Neutrophil (primary cell): ENCODE data around the gene PREB.

Source experiments
- H3K27ac ChIP-seq: fragments of 200-600 bp; sonication (generic); 2 replicates; pipeline ENCODE4 v1.5.1; 2016; ENCODE audit warnings: mild to moderate bottlenecking, moderate library complexity
- H3K27me3 ChIP-seq: fragments of 200-600 bp; sonication (generic); 2 replicates; pipeline ENCODE4 v1.6.0; 2016; ENCODE audit warnings: mild to moderate bottlenecking
- H3K36me3 ChIP-seq: fragments of 200-600 bp; sonication (generic); 2 replicates; pipeline ENCODE4 v1.5.1; 2017
- H3K4me1 ChIP-seq, 2 experiments: fragments of 200-600 bp in 1 of 2; sonication (generic) in 1 of 2; 1 replicate in 1 of 2; 2 replicates in 1 of 2; pipeline versions ENCODE4 v1.5.1 to v1.6.1; 2013 to 2016; ENCODE audit warnings: low read depth in 1 of 2, low read length in 1 of 2, mild to moderate bottlenecking in 1 of 2, moderate library complexity in 1 of 2; ENCODE audit not compliant: control insufficient read depth in 1 of 2, insufficient read depth in 1 of 2
- H3K4me3 ChIP-seq, 2 experiments: fragments of 200-600 bp in 1 of 2; sonication (generic) in 1 of 2; 1 replicate in 1 of 2; 2 replicates in 1 of 2; pipeline ENCODE4 v1.5.1; 2013 to 2016; ENCODE audit warnings: low read depth in 1 of 2, low read length in 1 of 2, mild to moderate bottlenecking in 1 of 2, moderate library complexity in 1 of 2
- H3K9me3 ChIP-seq: fragments of 200-600 bp; sonication (generic); 2 replicates; pipeline ENCODE4 v1.5.1; 2016
- TF ChIP-seq, protein P1 (sequence below): fragments of 200-600 bp; sonication (generic); IDR thresholded peaks from 2 replicates; pipeline ENCODE4 v1.5.1; 2016; ENCODE audit warnings: antibody characterized with exemption

Gene PREB

DNA sequence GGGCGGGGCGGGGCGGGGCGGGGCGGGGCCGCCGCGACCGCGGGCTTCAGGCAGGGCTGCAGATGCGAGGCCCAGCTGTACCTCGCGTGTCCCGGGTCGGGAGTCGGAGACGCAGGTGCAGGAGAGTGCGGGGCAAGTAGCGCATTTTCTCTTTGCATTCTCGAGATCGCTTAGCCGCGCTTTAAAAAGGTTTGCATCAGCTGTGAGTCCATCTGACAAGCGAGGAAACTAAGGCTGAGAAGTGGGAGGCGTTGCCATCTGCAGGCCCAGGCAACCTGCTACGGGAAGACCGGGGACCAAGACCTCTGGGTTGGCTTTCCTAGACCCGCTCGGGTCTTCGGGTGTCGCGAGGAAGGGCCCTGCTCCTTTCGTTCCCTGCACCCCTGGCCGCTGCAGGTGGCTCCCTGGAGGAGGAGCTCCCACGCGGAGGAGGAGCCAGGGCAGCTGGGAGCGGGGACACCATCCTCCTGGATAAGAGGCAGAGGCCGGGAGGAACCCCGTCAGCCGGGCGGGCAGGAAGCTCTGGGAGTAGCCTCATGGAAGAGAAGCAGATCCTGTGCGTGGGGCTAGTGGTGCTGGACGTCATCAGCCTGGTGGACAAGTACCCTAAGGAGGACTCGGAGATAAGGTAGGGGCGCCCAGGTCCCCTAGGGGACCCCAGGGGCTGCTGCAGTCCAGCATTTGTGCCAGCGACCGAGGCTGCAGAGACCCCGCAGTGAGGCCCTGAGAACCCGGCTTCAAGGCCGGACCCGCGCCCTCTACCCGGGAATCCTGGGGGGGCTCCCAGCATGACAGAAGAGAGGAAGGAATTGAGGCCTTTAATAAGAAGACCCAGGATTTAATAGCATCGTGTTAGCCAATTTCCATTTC, 47.5 kb downstream of the PREB start, which contains the start of gene KHK:
Gene KHK, plus strand, starts transcription at position 49 of the 870 bp plus-strand sequence. Its CDS starts 488 bp downstream, at position 537.
- Histone ChIP-seq H3K27ac (peak within 1 kb of the TSS; percentile 82), H3K4me3 (peak within 1 kb of the TSS; percentile 77 to 87), H3K36me3 (no peaks in the 10 kb centered on the region), H3K27me3 (no peaks in the 10 kb centered on the region), H3K4me1 (peaks cover 31 to 38% of the 10 kb centered on the region in 2 experiments), H3K9me3 (no peaks in the 10 kb centered on the region)
- TF ChIP-seq, protein P1, sequence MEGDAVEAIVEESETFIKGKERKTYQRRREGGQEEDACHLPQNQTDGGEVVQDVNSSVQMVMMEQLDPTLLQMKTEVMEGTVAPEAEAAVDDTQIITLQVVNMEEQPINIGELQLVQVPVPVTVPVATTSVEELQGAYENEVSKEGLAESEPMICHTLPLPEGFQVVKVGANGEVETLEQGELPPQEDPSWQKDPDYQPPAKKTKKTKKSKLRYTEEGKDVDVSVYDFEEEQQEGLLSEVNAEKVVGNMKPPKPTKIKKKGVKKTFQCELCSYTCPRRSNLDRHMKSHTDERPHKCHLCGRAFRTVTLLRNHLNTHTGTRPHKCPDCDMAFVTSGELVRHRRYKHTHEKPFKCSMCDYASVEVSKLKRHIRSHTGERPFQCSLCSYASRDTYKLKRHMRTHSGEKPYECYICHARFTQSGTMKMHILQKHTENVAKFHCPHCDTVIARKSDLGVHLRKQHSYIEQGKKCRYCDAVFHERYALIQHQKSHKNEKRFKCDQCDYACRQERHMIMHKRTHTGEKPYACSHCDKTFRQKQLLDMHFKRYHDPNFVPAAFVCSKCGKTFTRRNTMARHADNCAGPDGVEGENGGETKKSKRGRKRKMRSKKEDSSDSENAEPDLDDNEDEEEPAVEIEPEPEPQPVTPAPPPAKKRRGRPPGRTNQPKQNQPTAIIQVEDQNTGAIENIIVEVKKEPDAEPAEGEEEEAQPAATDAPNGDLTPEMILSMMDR: no peak

DNA sequence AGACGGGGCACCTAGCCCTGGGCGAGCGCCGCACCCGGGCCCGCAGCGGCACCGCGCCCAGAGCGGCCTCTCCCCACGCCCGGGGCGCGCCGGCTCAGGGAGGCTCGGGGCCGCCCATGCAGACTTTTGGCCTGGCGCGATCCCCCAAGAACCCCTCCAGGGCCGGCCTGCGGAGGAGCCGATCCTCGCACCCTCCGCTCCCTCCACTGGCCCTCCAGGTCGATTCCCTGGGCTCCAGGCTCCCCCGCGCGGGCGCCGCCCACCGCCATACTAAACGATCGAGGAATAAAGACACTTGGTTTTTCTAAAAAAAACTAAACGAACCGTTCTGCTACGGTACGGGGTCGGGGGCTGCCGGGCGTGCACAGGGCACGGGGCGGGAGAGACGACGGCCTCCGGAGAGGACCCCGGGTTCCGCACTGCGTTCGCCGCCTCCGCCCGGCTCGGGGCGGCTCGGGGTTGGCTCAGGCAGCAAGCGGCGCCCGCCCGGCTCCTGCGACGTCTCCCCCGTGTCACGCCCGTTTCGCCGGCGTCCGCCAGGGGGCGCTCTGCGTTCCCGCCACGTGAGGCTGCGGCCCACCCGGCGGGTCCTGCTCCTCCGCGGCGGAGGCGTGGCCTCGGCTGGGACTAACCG, 48.2 kb downstream of the PREB start:
- TF ChIP-seq, protein P1: peak; percentile 98
- Histone ChIP-seq H3K27me3 (no peaks in the 10 kb centered on the region), H3K4me1 (peaks cover 39 to 45% of the 10 kb centered on the region in 2 experiments), H3K9me3 (no peaks in the 10 kb centered on the region), H3K27ac (peak overlapping the region; percentile 82), H3K36me3 (no peaks in the 10 kb centered on the region), H3K4me3 (peak overlapping the region; percentile 77 to 87)

DNA sequence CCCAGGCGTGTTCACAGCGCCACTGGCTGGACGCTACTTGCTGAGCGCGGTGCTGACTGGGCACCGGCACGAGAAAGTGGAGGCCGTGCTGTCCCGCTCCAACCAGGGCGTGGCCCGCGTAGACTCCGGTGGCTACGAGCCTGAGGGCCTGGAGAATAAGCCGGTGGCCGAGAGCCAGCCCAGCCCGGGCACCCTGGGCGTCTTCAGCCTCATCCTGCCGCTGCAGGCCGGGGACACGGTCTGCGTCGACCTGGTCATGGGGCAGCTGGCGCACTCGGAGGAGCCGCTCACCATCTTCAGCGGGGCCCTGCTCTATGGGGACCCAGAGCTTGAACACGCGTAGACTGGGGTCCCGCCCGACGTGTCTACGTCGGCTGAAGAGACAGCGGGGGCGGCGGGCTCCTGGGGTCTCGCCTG, 48.8 kb downstream of the PREB start:
- peak overlapping the region; percentile 82 for H3K27ac ChIP-seq
- peak overlapping the region; percentile 77 to 87 for H3K4me3 ChIP-seq
- no peaks in the 10 kb centered on the region for H3K27me3 ChIP-seq
- H3K9me3 ChIP-seq: no peaks in the 10 kb centered on the region
- no peaks in the 10 kb centered on the region for H3K36me3 ChIP-seq
- H3K4me1 ChIP-seq: peaks cover 44 to 50% of the 10 kb centered on the region in 2 experiments
- TF ChIP-seq, protein P1: no peak

DNA sequence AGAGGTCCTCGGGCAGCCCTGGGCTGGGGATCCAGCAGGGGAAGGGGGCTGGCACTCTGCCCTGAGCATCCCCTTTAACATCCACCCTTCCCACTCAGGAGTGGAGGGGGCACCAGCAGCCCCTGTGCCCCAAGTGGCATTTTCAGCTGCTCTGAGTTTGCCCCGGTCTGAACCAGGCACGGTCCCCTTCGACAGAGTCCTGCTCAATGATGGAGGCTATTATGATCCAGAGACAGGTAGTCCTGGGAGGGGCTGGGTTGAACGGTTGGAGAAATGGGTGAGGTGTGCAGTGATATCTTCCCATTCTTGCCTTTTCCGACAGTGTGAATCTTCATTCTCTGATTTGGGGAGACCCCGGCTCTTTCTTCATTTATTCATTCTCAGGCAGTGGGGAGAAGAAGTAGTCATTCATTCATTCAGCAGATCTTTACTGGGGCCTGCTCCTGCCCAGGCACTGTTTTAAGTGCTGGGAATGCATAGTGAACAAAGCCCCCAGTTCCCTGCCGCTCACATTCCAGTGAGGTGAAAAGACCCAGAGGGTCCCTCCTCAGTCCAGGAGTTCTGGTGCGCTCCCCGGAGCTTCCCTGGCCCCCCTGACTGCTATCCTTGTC, 49.3 kb downstream of the PREB start:
- TF ChIP-seq, protein P1: no peak
- Histone ChIP-seq H3K36me3 (no peaks in the 10 kb centered on the region), H3K4me3 (peak overlapping the region; percentile 77 to 87), H3K4me1 (peaks cover 49 to 55% of the 10 kb centered on the region in 2 experiments), H3K9me3 (no peaks in the 10 kb centered on the region), H3K27ac (peak overlapping the region; percentile 82), H3K27me3 (no peaks in the 10 kb centered on the region)

DNA sequence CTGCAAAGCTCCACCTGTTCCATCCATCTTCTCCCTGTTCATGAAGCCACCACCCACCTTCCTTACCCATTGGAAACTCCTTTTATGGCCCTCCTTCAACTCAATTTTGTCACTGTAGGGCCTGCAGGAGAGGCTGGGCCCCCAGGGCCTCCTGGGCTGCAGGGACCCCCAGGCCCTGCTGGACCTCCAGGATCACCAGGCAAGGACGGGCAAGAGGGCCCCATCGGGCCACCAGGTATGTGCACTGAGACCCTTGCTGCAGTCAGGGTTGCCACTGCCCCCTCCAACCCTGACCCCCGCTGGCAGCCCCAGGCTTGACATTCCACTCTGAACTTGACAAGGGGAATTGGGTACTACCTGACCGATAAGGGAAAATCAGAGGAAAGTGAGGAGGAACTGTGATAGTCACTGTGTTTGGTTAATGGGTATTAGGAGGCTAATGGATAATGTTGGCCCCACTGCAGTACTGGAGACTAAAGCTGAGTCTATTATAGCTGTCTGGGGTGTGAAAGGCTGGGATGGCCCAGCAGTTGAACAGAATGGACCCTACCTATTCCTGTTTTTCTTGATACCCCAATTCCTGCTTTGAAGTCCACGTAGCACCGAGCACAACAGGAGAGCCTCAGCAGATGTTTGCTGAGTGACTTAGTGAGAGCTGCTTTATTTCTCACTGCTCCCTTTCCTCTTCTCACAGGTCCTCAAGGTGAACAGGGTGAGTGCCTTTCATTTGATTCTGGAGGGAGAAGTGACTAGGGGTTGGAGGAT, 50.0 kb downstream of the PREB start:
- Histone ChIP-seq H3K27me3 (peaks cover under 1% of the 10 kb centered on the region), H3K4me1 (peaks cover 56 to 57% of the 10 kb centered on the region in 2 experiments), H3K4me3 (no peak overlapping the region), H3K36me3 (no peaks in the 10 kb centered on the region), H3K9me3 (no peaks in the 10 kb centered on the region), H3K27ac (no peak overlapping the region)
- TF ChIP-seq, protein P1: no peak
